Measurements from ENCODE around the gene PRDM16. TPM values are rescaled to one million over a fixed set of nuclear protein-coding genes. Genes with fewer than 3 reads are reported as not detected.

PRDM16 gene
- polyA plus RNA-seq, 1 donor from 2014 or later = 0.21 TPM

GRCh38 chr1:3084726-3085125 is 15.7 kb downstream of the PRDM16 start:
- Histone ChIP-seq H3F3A (ENCODE audit: insufficient read depth, low read length, poor library complexity, severe bottlenecking) (no peaks in the 10 kb centered on the region), H3K9ac (ENCODE audit: low read length) (no peak overlapping the region), H3K9me3 (ENCODE audit: low read length) (no peaks in the 10 kb centered on the region), H4K20me1 (ENCODE audit: insufficient read depth) (no peaks in the 10 kb centered on the region), H3K79me2 (replicated peaks; ENCODE audit: insufficient read depth, low read length) (peaks cover 75% of the 10 kb centered on the region), H3K4me2 (ENCODE audit: low read length) (no peak overlapping the region), H2AFZ (ENCODE audit: low read depth, low read length) (no peak overlapping the region), H3K27me3 (ENCODE audit: insufficient read depth, low read depth, low read length) (no peaks in the 10 kb centered on the region), H3K36me3 (ENCODE audit: insufficient read depth, low read length) (no peaks in the 10 kb centered on the region), H3K4me3 (ENCODE audit: low read length) (no peak overlapping the region), H3K27ac (ENCODE audit: low read length) (no peak overlapping the region), H3K9me2 (ENCODE audit: insufficient read depth, low read length) (no peaks in the 10 kb centered on the region)
- TF ChIP-seq TAF1 (IDR thresholded peaks at IDR 0.05; ENCODE audit: low read depth) = no peak
- no peak for TF ChIP-seq RAD21 (conservative IDR thresholded peaks at IDR 0.05)
- TF ChIP-seq, protein P1, sequence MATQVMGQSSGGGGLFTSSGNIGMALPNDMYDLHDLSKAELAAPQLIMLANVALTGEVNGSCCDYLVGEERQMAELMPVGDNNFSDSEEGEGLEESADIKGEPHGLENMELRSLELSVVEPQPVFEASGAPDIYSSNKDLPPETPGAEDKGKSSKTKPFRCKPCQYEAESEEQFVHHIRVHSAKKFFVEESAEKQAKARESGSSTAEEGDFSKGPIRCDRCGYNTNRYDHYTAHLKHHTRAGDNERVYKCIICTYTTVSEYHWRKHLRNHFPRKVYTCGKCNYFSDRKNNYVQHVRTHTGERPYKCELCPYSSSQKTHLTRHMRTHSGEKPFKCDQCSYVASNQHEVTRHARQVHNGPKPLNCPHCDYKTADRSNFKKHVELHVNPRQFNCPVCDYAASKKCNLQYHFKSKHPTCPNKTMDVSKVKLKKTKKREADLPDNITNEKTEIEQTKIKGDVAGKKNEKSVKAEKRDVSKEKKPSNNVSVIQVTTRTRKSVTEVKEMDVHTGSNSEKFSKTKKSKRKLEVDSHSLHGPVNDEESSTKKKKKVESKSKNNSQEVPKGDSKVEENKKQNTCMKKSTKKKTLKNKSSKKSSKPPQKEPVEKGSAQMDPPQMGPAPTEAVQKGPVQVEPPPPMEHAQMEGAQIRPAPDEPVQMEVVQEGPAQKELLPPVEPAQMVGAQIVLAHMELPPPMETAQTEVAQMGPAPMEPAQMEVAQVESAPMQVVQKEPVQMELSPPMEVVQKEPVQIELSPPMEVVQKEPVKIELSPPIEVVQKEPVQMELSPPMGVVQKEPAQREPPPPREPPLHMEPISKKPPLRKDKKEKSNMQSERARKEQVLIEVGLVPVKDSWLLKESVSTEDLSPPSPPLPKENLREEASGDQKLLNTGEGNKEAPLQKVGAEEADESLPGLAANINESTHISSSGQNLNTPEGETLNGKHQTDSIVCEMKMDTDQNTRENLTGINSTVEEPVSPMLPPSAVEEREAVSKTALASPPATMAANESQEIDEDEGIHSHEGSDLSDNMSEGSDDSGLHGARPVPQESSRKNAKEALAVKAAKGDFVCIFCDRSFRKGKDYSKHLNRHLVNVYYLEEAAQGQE (IDR thresholded peaks at IDR 0.05; ENCODE audit: borderline replicate concordance) = no peak
- no peak for TF ChIP-seq POLR2AphosphoS5 (IDR thresholded peaks at IDR 0.05)
- no peak for TF ChIP-seq SMC3 (conservative IDR thresholded peaks at IDR 0.05; ENCODE audit: poor library complexity)
- TF ChIP-seq, protein P2, sequence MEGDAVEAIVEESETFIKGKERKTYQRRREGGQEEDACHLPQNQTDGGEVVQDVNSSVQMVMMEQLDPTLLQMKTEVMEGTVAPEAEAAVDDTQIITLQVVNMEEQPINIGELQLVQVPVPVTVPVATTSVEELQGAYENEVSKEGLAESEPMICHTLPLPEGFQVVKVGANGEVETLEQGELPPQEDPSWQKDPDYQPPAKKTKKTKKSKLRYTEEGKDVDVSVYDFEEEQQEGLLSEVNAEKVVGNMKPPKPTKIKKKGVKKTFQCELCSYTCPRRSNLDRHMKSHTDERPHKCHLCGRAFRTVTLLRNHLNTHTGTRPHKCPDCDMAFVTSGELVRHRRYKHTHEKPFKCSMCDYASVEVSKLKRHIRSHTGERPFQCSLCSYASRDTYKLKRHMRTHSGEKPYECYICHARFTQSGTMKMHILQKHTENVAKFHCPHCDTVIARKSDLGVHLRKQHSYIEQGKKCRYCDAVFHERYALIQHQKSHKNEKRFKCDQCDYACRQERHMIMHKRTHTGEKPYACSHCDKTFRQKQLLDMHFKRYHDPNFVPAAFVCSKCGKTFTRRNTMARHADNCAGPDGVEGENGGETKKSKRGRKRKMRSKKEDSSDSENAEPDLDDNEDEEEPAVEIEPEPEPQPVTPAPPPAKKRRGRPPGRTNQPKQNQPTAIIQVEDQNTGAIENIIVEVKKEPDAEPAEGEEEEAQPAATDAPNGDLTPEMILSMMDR (IDR thresholded peaks at IDR 0.05; ENCODE audit: poor library complexity, severe bottlenecking) = no peak
- TF ChIP-seq MXI1 (conservative IDR thresholded peaks at IDR 0.05; ENCODE audit: poor library complexity, severe bottlenecking) = no peak
- no peak for TF ChIP-seq EZH2 (IDR thresholded peaks at IDR 0.05; ENCODE audit: borderline replicate concordance, insufficient read depth, low read length, poor library complexity, severe bottlenecking)
- TF ChIP-seq EP300 (conservative IDR thresholded peaks at IDR 0.05; ENCODE audit: poor library complexity, severe bottlenecking) = no peak

- no peaks in the 10 kb centered on the region for H3K9me2 ChIP-seq (ENCODE audit: insufficient read depth, low read length)
Measured at GRCh38 chr1:3085721-3086120, 16.7 kb downstream of the PRDM16 start.

More at GRCh38 chr1:3085721-3086120, 16.7 kb downstream of the PRDM16 start:
- no peaks in the 10 kb centered on the region for H4K20me1 ChIP-seq (ENCODE audit: insufficient read depth)
- no peak overlapping the region for H2AFZ ChIP-seq (ENCODE audit: low read depth, low read length)
- no peak overlapping the region for H3K4me3 ChIP-seq (ENCODE audit: low read length)
- H3K27me3 ChIP-seq (ENCODE audit: insufficient read depth, low read depth, low read length) = no peaks in the 10 kb centered on the region
- no peaks in the 10 kb centered on the region for H3K9me3 ChIP-seq (ENCODE audit: low read length)
- H3K4me2 ChIP-seq (ENCODE audit: low read length) = no peak overlapping the region
- peaks cover 73% of the 10 kb centered on the region for H3K79me2 ChIP-seq (replicated peaks; ENCODE audit: insufficient read depth, low read length)
- H3K36me3 ChIP-seq (ENCODE audit: insufficient read depth, low read length) = no peaks in the 10 kb centered on the region
- no peak overlapping the region for H3K27ac ChIP-seq (ENCODE audit: low read length)
- H3F3A ChIP-seq (ENCODE audit: insufficient read depth, low read length, poor library complexity, severe bottlenecking) = no peaks in the 10 kb centered on the region
- no peak overlapping the region for H3K9ac ChIP-seq (ENCODE audit: low read length)
- TF ChIP-seq EZH2 (IDR thresholded peaks at IDR 0.05; ENCODE audit: borderline replicate concordance, insufficient read depth, low read length, poor library complexity, severe bottlenecking) = no peak
- TF ChIP-seq SMC3 (conservative IDR thresholded peaks at IDR 0.05; ENCODE audit: poor library complexity) = no peak
- no peak for TF ChIP-seq EP300 (conservative IDR thresholded peaks at IDR 0.05; ENCODE audit: poor library complexity, severe bottlenecking)
- TF ChIP-seq, protein P2 (IDR thresholded peaks at IDR 0.05; ENCODE audit: poor library complexity, severe bottlenecking) = no peak
- TF ChIP-seq, protein P1 (IDR thresholded peaks at IDR 0.05; ENCODE audit: borderline replicate concordance) = no peak
- TF ChIP-seq TAF1 (IDR thresholded peaks at IDR 0.05; ENCODE audit: low read depth) = no peak
- TF ChIP-seq RAD21 (conservative IDR thresholded peaks at IDR 0.05) = no peak
- no peak for TF ChIP-seq MXI1 (conservative IDR thresholded peaks at IDR 0.05; ENCODE audit: poor library complexity, severe bottlenecking)
- no peak for TF ChIP-seq POLR2AphosphoS5 (IDR thresholded peaks at IDR 0.05)

Measured in neural cell (in vitro differentiated cells).